K562 (cell line): ENCODE measurements around the gene MPDZ.

Experiments used
- CTCF ChIP-seq, 3 experiments: IDR thresholded peaks in 2 of 3; conservative IDR thresholded peaks in 1 of 3; 2 replicates each; pipeline ENCODE4 v1.5.1; 2011 to 2012; ENCODE audit warnings: low read length in 3 of 3, mild to moderate bottlenecking in 3 of 3, control low read depth in 2 of 3, improper control_type of control experiment in 1 of 3, inconsistent platforms in 1 of 3, low read depth in 1 of 3, mixed read lengths in 1 of 3, moderate library complexity in 1 of 3; ENCODE audit not compliant: insufficient read depth in 2 of 3
- E2F4 ChIP-seq: sonication (generic); formaldehyde crosslinking; IDR thresholded peaks from 2 replicates; pipeline ENCODE4 v1.8.0; 2022; ENCODE audit warnings: mild to moderate bottlenecking, low read depth, missing genetic modification reagents
- EP300 ChIP-seq: IDR thresholded peaks from 2 replicates; pipeline ENCODE4 v1.6.1; 2012; ENCODE audit warnings: low read length, improper control_type of control experiment
- HLTF ChIP-seq: fragments of 450-650 bp; IDR thresholded peaks from 2 replicates; pipeline ENCODE4 v1.6.1; 2016
- NR2C1 ChIP-seq, 2 experiments: fragments of 450-650 bp; IDR thresholded peaks; 2 replicates each; pipeline ENCODE4 v1.6.1; 2017; ENCODE audit warnings: mild to moderate bottlenecking in 2 of 2, antibody characterized with exemption in 1 of 2, inconsistent platforms in 1 of 2, missing compliant biosample characterization in 1 of 2, missing genetic modification characterization in 1 of 2
- PTBP1 ChIP-seq: fragments of 200-400 bp; formaldehyde crosslinking; IDR thresholded peaks from 2 replicates; pipeline ENCODE4 v1.6.1; 2017; ENCODE audit warnings: low read depth, low read length
- REST ChIP-seq, 2 experiments: fragments of 450-650 bp; formaldehyde crosslinking in 1 of 2; IDR thresholded peaks; 2 replicates each; pipeline versions ENCODE4 v1.4.0 to v1.6.1; 2014 to 2020; ENCODE audit warnings: mild to moderate bottlenecking in 2 of 2, borderline replicate concordance in 1 of 2, low read depth in 1 of 2
- USF1 ChIP-seq: sonication (generic); formaldehyde crosslinking; IDR thresholded peaks from 2 replicates; pipeline ENCODE4 v1.9.0; 2022; ENCODE audit warnings: mild to moderate bottlenecking, missing genetic modification reagents

GRCh38 chr9:13263511-13263910 is 16.0 kb downstream of the MPDZ start:
- TF ChIP-seq E2F4 (CRISPR knock-in tag) (no peak), PTBP1 (no peak), CTCF (IDR thresholded peaks at IDR 0.05 in 2 of 3, conservative IDR thresholded peaks at IDR 0.05 in 1 of 3; ENCODE audit: insufficient read depth in 2 of 3, low read depth in 1 of 3, low read length in 3 of 3) (no peak), USF1 (CRISPR knock-in tag) (no peak), HLTF (no peak), NR2C1 (IDR thresholded peaks at IDR 0.05) (no peak), NR2C1 (tag; IDR thresholded peaks at IDR 0.05) (no peak), REST (IDR thresholded peaks at IDR 0.05; ENCODE audit: borderline replicate concordance) (no peak), REST (CRISPR knock-in tag; IDR thresholded peaks at IDR 0.05; ENCODE audit: low read depth) (no peak), EP300 (no peak)
